SK-N-SH (cell line): ENCODE results near the gene SAG. TPM values are rescaled to one million over a fixed set of nuclear protein-coding genes. Genes with fewer than 3 reads are reported as not detected.

Source experiments
- CTCF ChIA-PET: fragments of 300-600, 350-600 bp; formaldehyde crosslinking; extraction: SDS; loops from one replicate; lab custom pipeline; 2021; lab: Yijun Ruan, JAX
- POLR2A ChIA-PET: fragments of 350-600 bp; sonication (Branson Sonifier 250); formaldehyde crosslinking; extraction: SDS; loops from one replicate; lab custom pipeline; 2020; ENCODE audit warnings: antibody characterized with exemption, inconsistent platforms; lab: Yijun Ruan, JAX
- DNase-seq: peaks from one replicate; pipeline ENCODE4 v3.0.0; 2012
- H2AFZ ChIP-seq: fragments of 200-600 bp; sonication (generic); 2 replicates; pipeline ENCODE4 v1.8.1; 2016; ENCODE audit warnings: antibody characterized with exemption, mild to moderate bottlenecking, low read depth
- H3F3A ChIP-seq: fragments of 200-600 bp; sonication (generic); replicated peaks from 2 replicates; pipeline ENCODE3; 2016; ENCODE audit warnings: antibody characterized with exemption, mild to moderate bottlenecking; ENCODE audit not compliant: insufficient read depth
- H3K27ac ChIP-seq, 2 experiments: fragments of 200-500 bp in 1 of 2; fragments of 200-600 bp in 1 of 2; sonication (Bioruptor generic) in 1 of 2; sonication (generic), shearing (Covaris generic) in 1 of 2; 2 replicates each; pipeline versions ENCODE4 v1.5.1 to v1.6.1; 2014 to 2016; ENCODE audit warnings: low read depth in 2 of 2, inconsistent platforms in 1 of 2, low read length in 1 of 2, mild to moderate bottlenecking in 1 of 2, mixed read lengths in 1 of 2
- H3K27me3 ChIP-seq: fragments of 200-600 bp; sonication (generic), shearing (Covaris generic); 2 replicates; pipeline ENCODE4 v1.6.1; 2016; ENCODE audit warnings: mixed run types; ENCODE audit not compliant: insufficient read depth
- H3K36me3 ChIP-seq, 2 experiments: fragments of 200-500 bp in 1 of 2; fragments of 200-600 bp in 1 of 2; sonication (Bioruptor generic) in 1 of 2; sonication (generic) in 1 of 2; replicated peaks in 1 of 2; 2 replicates each; pipeline versions ENCODE3 to v1.5.1; 2014 to 2016; ENCODE audit warnings: low read length in 1 of 2, mild to moderate bottlenecking in 1 of 2; ENCODE audit not compliant: insufficient read depth in 2 of 2, control insufficient read depth in 1 of 2
- H3K4me1 ChIP-seq, 2 experiments: fragments of 200-500 bp in 1 of 2; fragments of 200-600 bp in 1 of 2; sonication (Bioruptor generic) in 1 of 2; sonication (generic), shearing (Covaris generic) in 1 of 2; 2 replicates each; pipeline versions ENCODE4 v1.5.1 to v1.6.1; 2014 to 2016; ENCODE audit warnings: low read depth in 1 of 2, low read length in 1 of 2, mixed run types in 1 of 2; ENCODE audit not compliant: insufficient read depth in 2 of 2, control insufficient read depth in 1 of 2
- H3K4me2 ChIP-seq: fragments of 200-600 bp; sonication (generic), shearing (Covaris generic); 2 replicates; pipeline ENCODE4 v1.6.1; 2017; ENCODE audit warnings: mixed run types
- H3K4me3 ChIP-seq, 2 experiments: fragments of 200-500 bp in 1 of 2; fragments of 200-600 bp in 1 of 2; sonication (Bioruptor generic) in 1 of 2; sonication (generic), shearing (Covaris generic) in 1 of 2; 2 replicates each; pipeline versions ENCODE4 v1.5.1 to v1.8.1; 2014 to 2016; ENCODE audit warnings: low read depth in 2 of 2, inconsistent platforms in 1 of 2, low read length in 1 of 2, mild to moderate bottlenecking in 1 of 2, mixed read lengths in 1 of 2, moderate library complexity in 1 of 2
- H3K79me2 ChIP-seq: fragments of 200-600 bp; sonication (generic); 2 replicates; pipeline ENCODE4 v1.8.1; 2017; ENCODE audit warnings: mild to moderate bottlenecking; ENCODE audit not compliant: insufficient read depth
- H3K9ac ChIP-seq: fragments of 200-600 bp; sonication (generic); 2 replicates; pipeline ENCODE4 v1.6.1; 2017; ENCODE audit warnings: mixed run types
- H3K9me2 ChIP-seq: fragments of 200-600 bp; sonication (generic); 2 replicates; pipeline ENCODE4 v1.6.1; 2017; ENCODE audit warnings: mixed run types
- H3K9me3 ChIP-seq: fragments of 200-600 bp; sonication (generic); 2 replicates; pipeline ENCODE4 v1.6.1; 2017; ENCODE audit warnings: mixed run types, mild to moderate bottlenecking, moderate library complexity
- H4K20me1 ChIP-seq: fragments of 200-600 bp; sonication (generic); 2 replicates; pipeline ENCODE4 v1.6.1; 2017; ENCODE audit warnings: mild to moderate bottlenecking, mixed run types; ENCODE audit not compliant: insufficient read depth
- CHD2 ChIP-seq: fragments of 150-350 bp; IDR thresholded peaks from 2 replicates; pipeline ENCODE4 v1.6.1; 2018; ENCODE audit warnings: low read length; ENCODE audit not compliant: partially characterized antibody
- ELF1 ChIP-seq: IDR thresholded peaks from 2 replicates; pipeline ENCODE4 v1.4.0; 2012
- EP300 ChIP-seq, 2 experiments: IDR thresholded peaks; 2 replicates each; pipeline versions ENCODE4 v1.4.0 to v1.6.1; 2012; ENCODE audit warnings: borderline replicate concordance in 1 of 2, low read depth in 1 of 2, low read length in 1 of 2
- FOSL2 ChIP-seq: IDR thresholded peaks from 2 replicates; pipeline ENCODE4 v1.4.0; 2012; ENCODE audit warnings: low read depth, mild to moderate bottlenecking, moderate library complexity, borderline replicate concordance
- FOXM1 ChIP-seq: IDR thresholded peaks from 2 replicates; pipeline ENCODE4 v1.4.0; 2012; ENCODE audit warnings: low read depth, mild to moderate bottlenecking
- GABPA ChIP-seq: IDR thresholded peaks from 2 replicates; pipeline ENCODE4 v1.4.0; 2012; ENCODE audit warnings: low read depth, mild to moderate bottlenecking
- MEF2A ChIP-seq: IDR thresholded peaks from 2 replicates; pipeline ENCODE4 v1.4.0; 2012; ENCODE audit warnings: low read depth, borderline replicate concordance
- REST ChIP-seq: IDR thresholded peaks from 2 replicates; pipeline ENCODE4 v1.6.1; 2012; ENCODE audit warnings: mild to moderate bottlenecking, low read depth, low read length, moderate library complexity
- RFX5 ChIP-seq: IDR thresholded peaks from 2 replicates; pipeline ENCODE4 v1.6.1; 2012; ENCODE audit warnings: mild to moderate bottlenecking, improper control_type of control experiment, low read length
- SIN3A ChIP-seq: IDR thresholded peaks from 2 replicates; pipeline ENCODE4 v1.6.1; 2012; ENCODE audit warnings: low read depth, mild to moderate bottlenecking, low read length, moderate library complexity, borderline replicate concordance
- TAF1 ChIP-seq: IDR thresholded peaks from 2 replicates; pipeline ENCODE4 v1.6.1; 2012; ENCODE audit warnings: low read depth, mild to moderate bottlenecking, low read length, moderate library complexity, borderline replicate concordance
- TCF12 ChIP-seq: IDR thresholded peaks from 2 replicates; pipeline ENCODE4 v1.4.0; 2012
- USF2 ChIP-seq: fragments of 150-350 bp; IDR thresholded peaks from 2 replicates; pipeline ENCODE4 v1.6.1; 2017; ENCODE audit warnings: antibody characterized with exemption, low read length, low read depth, borderline replicate concordance
- WGBS: methylation state at CpG from one replicate; pipeline ENCODE4 v1.1.6; 2017; ENCODE audit warnings: low lambda C conversion rate; 5-methylcytosine and 5-hydroxymethylcytosine counted together
- polyA plus RNA-seq, 3 experiments: library from polyadenylated mRNA; depleted of rRNA; stranded (reverse); fragments of >200 nt; gene quantifications; 2 replicates each; pipeline ENCODE4 v1.2.3, GENCODE V29; 2012
- TF ChIP-seq, protein P1 (sequence below): fragments of 150-350 bp; IDR thresholded peaks from 2 replicates; pipeline ENCODE4 v1.6.1; 2016; ENCODE audit warnings: mild to moderate bottlenecking, low read depth, low read length
- TF ChIP-seq, protein P2 (sequence below): IDR thresholded peaks from 2 replicates; pipeline ENCODE4 v1.4.0; 2012; ENCODE audit warnings: low read depth

Gene SAG
- polyA plus RNA-seq, 1 of the 3 experiments (the other 2 are of a cell fraction) = not detected

- no peak for TF ChIP-seq REST
- TF ChIP-seq FOSL2 = no peak
- no peak for TF ChIP-seq CHD2
- no peak for TF ChIP-seq RFX5
- TF ChIP-seq TCF12 = no peak
Measured at GRCh38 chr2:233259730-233260129, 47.9 kb upstream of the SAG start (continued).

DNA sequence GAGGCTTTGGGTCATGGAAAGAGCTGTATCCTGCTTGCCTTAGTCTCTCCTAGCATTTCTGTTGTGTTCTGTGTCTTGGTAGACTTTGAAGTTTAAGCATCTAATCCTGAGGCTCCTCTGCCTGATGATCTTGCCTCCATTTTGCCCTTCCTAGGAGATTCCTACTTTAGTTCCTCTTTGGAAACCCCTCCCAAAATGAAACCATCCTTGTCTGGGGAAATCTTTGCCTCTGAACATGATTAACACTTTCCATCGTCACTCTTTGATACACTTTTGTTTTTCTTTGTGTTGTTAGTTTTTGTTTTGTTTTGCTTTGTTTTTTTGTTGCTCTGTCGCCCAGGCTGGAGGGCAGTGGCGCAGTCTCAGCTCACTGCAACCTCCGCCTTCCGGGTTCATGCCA is 47.0 kb upstream of the SAG start:
- H3K27me3 ChIP-seq = no peaks in the 10 kb centered on the region
- no peak overlapping the region for H2AFZ ChIP-seq
- H3K36me3 ChIP-seq = peaks cover 57 to 79% of the 10 kb centered on the region in 2 experiments
- no peak for DNase-seq
- H3K9me2 ChIP-seq = no peaks in the 10 kb centered on the region
- TF ChIP-seq FOXM1 (no peak), RFX5 (no peak), EP300 (IDR thresholded peaks at IDR 0.05; ENCODE audit: borderline replicate concordance in 1 of 2, low read depth in 1 of 2, low read length in 1 of 2) (no peak)
- TF ChIP-seq, protein P1, sequence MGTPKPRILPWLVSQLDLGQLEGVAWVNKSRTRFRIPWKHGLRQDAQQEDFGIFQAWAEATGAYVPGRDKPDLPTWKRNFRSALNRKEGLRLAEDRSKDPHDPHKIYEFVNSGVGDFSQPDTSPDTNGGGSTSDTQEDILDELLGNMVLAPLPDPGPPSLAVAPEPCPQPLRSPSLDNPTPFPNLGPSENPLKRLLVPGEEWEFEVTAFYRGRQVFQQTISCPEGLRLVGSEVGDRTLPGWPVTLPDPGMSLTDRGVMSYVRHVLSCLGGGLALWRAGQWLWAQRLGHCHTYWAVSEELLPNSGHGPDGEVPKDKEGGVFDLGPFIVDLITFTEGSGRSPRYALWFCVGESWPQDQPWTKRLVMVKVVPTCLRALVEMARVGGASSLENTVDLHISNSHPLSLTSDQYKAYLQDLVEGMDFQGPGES = no peak
- TF ChIP-seq, all 33 proteins: peak for 0
- WGBS = 95% methylated on average over 5 of the region's 5 CpGs
- POLR2A ChIA-PET = no interaction called here
- Histone ChIP-seq H3K79me2 (peaks cover 54% of the 10 kb centered on the region), H3K4me2 (no peak overlapping the region), H3K4me3 (no peak overlapping the region), H4K20me1 (peaks cover 1% of the 10 kb centered on the region; the same call in 1 of the 2 replicates), H3F3A (no peaks in the 10 kb centered on the region), H3K9ac (no peak overlapping the region), H3K4me1 (no peaks in the 10 kb centered on the region), H3K27ac (no peak overlapping the region), H3K9me3 (no peaks in the 10 kb centered on the region)
- CTCF ChIA-PET = no interaction called here

- WGBS = 90% methylated on average over 9 of the region's 9 CpGs
- TF ChIP-seq TCF12 = no peak
- TF ChIP-seq SIN3A = no peak
- no peak for TF ChIP-seq FOXM1
- no peak for TF ChIP-seq FOSL2
- TF ChIP-seq MEF2A = no peak
- TF ChIP-seq GABPA = no peak
- TF ChIP-seq, protein P2, sequence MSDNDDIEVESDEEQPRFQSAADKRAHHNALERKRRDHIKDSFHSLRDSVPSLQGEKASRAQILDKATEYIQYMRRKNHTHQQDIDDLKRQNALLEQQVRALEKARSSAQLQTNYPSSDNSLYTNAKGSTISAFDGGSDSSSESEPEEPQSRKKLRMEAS = no peak
- no peak for TF ChIP-seq ELF1
- no peak for TF ChIP-seq TAF1
- TF ChIP-seq USF2 = no peak
- TF ChIP-seq, protein P1 = no peak
- H3K36me3 ChIP-seq = peaks cover 64 to 83% of the 10 kb centered on the region in 2 experiments
- H3K4me1 ChIP-seq = no peaks in the 10 kb centered on the region
- ChIA-PET POLR2A (no interaction called here), CTCF (interaction anchor here (1.1 kb wide), 1 partner anchor 11 kb away, joined by 4 read pairs; no protein-coding TSS in a partner anchor)
- no peaks in the 10 kb centered on the region for H3K9me3 ChIP-seq
- H4K20me1 ChIP-seq = no peaks in the 10 kb centered on the region
- no peak overlapping the region for H3K27ac ChIP-seq
- H3K9ac ChIP-seq = no peak overlapping the region
- peaks cover 40% of the 10 kb centered on the region for H3K79me2 ChIP-seq
- no peak for DNase-seq
- no peak overlapping the region for H3K4me2 ChIP-seq
- no peaks in the 10 kb centered on the region for H3K9me2 ChIP-seq
- H2AFZ ChIP-seq = no peak overlapping the region
- no peaks in the 10 kb centered on the region for H3K27me3 ChIP-seq
- H3F3A ChIP-seq = no peaks in the 10 kb centered on the region
- H3K4me3 ChIP-seq = no peak overlapping the region
Measured at GRCh38 chr2:233261819-233262555, 45.6 kb upstream of the SAG start.
